WERI-Rb-1 (cell line): ENCODE measurements around the gene UFL1.
A peak's percentile ranks its signal among the peaks of the same experiment; 100 is the strongest.
"Not testable (repeated sequence)": the region's sequence is repeated elsewhere in the genome, so short reads cannot be mapped to it uniquely, and the experiment has no call there.

Experiments
- DNase-seq: peaks from one replicate; pipeline ENCODE4 v3.0.0-alpha.2; 2020
- H3K27ac ChIP-seq: fragments of 250-450 bp; sonication (Bioruptor Pico); 2 replicates; pipeline ENCODE4 v1.5.1; 2020; ENCODE audit warnings: mild to moderate bottlenecking, moderate library complexity
- H3K27me3 ChIP-seq: fragments of 250-450 bp; sonication (Bioruptor Pico); 2 replicates; pipeline ENCODE4 v1.5.1; 2021; ENCODE audit warnings: mild to moderate bottlenecking, low read depth, moderate library complexity; ENCODE audit not compliant: insufficient read depth, severe bottlenecking
- H3K36me3 ChIP-seq: fragments of 250-450 bp; sonication (Bioruptor Pico); 2 replicates; pipeline ENCODE4 v1.5.1; 2020; ENCODE audit warnings: mild to moderate bottlenecking, moderate library complexity
- H3K4me3 ChIP-seq: 2 replicates; pipeline ENCODE4 v1.5.1; 2011; ENCODE audit warnings: low read depth, mild to moderate bottlenecking, control low read depth, low read length
- H3K9me3 ChIP-seq: fragments of 250-450 bp; sonication (Bioruptor Pico); 2 replicates; pipeline ENCODE4 v1.5.1; 2021; ENCODE audit warnings: mild to moderate bottlenecking, moderate library complexity; ENCODE audit not compliant: severe bottlenecking
- TF ChIP-seq, protein P1 (sequence below): IDR thresholded peaks from 2 replicates; pipeline ENCODE4 v1.5.1; 2011; ENCODE audit warnings: low read depth, mild to moderate bottlenecking, control low read depth, inconsistent platforms, low read length

The UFL1 gene

DNA sequence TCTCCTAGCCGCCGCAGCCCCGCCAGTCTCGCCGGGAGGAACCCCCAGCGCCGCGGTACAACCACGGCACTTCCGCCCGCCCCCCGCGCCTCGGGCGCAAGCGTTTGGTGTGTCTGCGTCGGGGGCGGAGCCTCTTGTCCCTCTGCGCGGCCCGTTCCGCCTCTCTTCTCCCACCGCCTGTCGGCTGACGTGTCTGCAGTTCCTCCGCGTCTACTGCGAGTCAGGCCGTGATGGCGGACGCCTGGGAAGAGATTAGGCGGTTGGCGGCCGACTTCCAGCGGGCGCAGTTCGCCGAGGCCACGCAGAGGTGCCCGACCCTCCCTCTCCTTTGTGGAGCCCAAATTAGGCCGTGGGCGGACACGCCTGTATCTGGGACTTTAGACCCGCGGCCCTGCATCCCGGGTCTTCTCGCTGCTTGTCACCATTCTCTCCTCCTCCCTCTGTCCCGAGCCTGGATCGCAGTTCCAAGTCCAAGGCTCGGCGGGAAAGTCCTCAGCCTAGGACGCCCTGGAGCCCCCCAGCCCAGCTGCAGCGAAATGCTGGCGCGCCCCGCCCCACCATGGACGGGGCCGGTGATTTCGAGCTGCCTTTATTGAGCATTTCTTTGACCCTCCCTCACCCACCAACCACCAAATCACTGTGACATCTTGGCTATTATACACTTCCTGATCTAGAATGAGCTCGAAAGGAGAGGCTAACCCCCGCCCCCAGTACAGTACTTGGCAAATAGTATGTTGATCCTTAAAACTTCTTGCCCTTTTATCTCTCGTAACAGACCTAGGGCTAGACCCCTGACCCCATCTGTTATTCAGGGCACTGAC lies at the start of gene UFL1:
TSS of gene UFL1 (plus strand) at position 163 of the 821 bp plus-strand sequence. CDS start at position 231, 68 bp downstream.
- Histone ChIP-seq H3K36me3 (peaks cover 15% of the 10 kb centered on the region), H3K27me3 (no peaks in the 10 kb centered on the region), H3K9me3 (no peaks in the 10 kb centered on the region), H3K4me3 (peak within 1 kb of the TSS; percentile 97), H3K27ac (peak within 1 kb of the TSS; percentile 98)
- TF ChIP-seq, protein P1, sequence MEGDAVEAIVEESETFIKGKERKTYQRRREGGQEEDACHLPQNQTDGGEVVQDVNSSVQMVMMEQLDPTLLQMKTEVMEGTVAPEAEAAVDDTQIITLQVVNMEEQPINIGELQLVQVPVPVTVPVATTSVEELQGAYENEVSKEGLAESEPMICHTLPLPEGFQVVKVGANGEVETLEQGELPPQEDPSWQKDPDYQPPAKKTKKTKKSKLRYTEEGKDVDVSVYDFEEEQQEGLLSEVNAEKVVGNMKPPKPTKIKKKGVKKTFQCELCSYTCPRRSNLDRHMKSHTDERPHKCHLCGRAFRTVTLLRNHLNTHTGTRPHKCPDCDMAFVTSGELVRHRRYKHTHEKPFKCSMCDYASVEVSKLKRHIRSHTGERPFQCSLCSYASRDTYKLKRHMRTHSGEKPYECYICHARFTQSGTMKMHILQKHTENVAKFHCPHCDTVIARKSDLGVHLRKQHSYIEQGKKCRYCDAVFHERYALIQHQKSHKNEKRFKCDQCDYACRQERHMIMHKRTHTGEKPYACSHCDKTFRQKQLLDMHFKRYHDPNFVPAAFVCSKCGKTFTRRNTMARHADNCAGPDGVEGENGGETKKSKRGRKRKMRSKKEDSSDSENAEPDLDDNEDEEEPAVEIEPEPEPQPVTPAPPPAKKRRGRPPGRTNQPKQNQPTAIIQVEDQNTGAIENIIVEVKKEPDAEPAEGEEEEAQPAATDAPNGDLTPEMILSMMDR = no peak
- DNase-seq = peak; percentile 95

DNA sequence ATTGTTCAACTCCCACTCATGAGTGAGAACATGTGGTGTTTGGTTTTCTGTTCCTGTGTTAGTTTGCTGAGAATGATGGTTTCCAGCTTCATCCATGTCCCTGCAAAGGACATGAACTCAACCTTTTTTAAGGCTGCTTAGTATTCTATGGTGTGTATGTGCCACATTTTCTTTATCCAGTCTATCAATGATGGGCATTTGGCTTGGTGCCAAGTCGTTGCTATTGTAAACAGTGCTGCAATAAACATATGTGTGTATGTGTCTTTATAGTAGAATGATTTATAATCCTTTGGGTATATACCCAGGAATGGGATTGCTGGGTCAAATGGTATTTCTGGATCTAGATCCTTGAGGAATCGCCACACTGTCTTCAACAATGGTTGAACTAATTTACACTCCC lies 49.3 kb upstream of the UFL1 start:
- H3K4me3 ChIP-seq, H3K27me3 ChIP-seq, H3K27ac ChIP-seq, H3K36me3 ChIP-seq, H3K9me3 ChIP-seq, DNase-seq: not testable (repeated sequence)

DNA sequence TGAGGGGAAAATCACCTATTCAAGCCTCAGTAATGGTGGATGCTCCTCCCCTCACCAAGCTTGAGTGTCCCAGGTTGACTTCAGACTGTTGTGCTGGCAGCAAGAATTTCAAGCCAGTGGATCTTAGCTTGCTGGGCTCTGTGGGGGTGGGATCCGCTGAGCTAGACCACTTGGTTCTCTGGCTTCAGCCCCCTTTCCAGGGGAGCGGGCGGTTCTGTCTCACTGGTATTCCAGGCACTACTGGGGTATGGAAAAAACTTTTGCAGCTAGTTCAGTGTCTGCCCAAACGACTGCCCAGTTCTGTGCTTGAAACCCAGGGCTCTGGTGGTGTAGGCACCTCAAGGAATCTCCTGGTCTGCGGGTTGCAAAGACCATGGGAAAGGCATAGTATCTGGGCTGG lies 42.9 kb upstream of the UFL1 start:
- Histone ChIP-seq H3K4me3 (no peak overlapping the region), H3K9me3 (no peaks in the 10 kb centered on the region), H3K36me3 (no peaks in the 10 kb centered on the region), H3K27me3 (no peaks in the 10 kb centered on the region), H3K27ac (no peak overlapping the region)
- TF ChIP-seq, protein P1 = no peak
- DNase-seq = no peak

DNA sequence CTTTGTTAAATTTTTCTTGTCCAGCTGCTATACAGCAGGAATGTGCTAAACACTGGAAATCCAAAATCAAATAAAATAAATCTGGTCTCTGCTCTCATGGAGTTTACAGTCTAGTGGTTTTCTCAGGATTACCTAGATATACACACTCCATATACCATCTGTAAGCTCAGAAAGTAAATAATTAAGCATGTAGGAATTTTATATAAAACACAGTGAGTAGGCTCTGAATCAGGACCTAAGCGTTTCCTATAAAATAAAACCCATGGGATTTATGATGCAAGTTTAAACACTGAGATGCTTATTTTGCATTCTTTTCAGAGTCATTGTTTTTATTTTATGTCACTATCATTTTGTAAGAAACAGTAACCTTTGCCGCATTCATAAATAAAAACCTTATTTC lies 29.7 kb upstream of the UFL1 start:
- Histone ChIP-seq H3K27me3 (no peaks in the 10 kb centered on the region), H3K27ac (no peak overlapping the region), H3K4me3 (no peak overlapping the region), H3K9me3 (no peaks in the 10 kb centered on the region), H3K36me3 (no peaks in the 10 kb centered on the region)
- TF ChIP-seq, protein P1 = no peak
- no peak for DNase-seq

DNA sequence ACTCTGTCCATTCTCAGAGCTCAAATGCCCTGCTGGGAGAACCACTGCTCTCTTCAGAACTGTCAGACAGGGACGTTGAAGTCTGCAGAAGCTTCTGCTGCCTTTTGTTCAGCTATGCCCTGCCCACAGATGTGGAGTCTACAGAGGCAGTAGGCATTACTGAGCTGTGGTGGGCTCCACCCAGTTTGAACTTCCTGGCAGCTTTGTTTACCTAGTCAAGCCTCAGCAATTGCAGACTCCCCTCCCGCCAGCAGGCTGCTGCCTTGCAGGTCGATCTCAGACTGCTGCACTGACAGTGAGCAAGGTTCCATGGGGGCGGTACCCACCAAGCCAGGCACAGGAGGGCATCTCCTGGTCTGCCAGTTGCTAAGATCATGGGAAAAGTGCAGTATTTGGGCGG lies 21.8 kb upstream of the UFL1 start:
- Histone ChIP-seq H3K27ac (no peak overlapping the region), H3K36me3 (no peaks in the 10 kb centered on the region), H3K27me3 (no peaks in the 10 kb centered on the region), H3K4me3 (no peak overlapping the region), H3K9me3 (no peaks in the 10 kb centered on the region)
- TF ChIP-seq, protein P1 = no peak
- no peak for DNase-seq

DNA sequence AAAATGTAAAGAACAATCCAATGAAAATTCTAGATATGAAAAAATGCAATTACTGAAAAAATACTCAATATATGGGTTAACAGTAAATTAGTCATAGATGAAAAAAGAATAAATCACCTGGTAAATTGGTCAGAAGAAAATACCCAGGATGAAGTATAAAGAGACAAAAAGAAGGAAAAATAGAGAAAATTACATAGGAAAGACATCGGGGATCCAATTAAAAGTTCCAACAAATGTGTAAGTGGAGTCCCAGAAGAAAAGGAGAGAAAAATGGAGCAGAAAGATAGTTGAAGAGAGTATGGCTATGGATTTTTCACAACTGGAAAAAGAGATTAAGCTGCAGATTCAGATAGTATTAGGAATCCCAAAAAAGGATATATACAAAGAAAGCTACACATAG lies 18.7 kb upstream of the UFL1 start:
- DNase-seq = no peak
- TF ChIP-seq, protein P1 = no peak
- Histone ChIP-seq H3K36me3 (no peaks in the 10 kb centered on the region), H3K9me3 (no peaks in the 10 kb centered on the region), H3K27ac (no peak overlapping the region), H3K27me3 (no peaks in the 10 kb centered on the region), H3K4me3 (no peak overlapping the region)
